ENCODE results near the gene AMT.
A peak's percentile ranks its signal among the peaks of the same experiment; 100 is the strongest.

Gene AMT

DNA sequence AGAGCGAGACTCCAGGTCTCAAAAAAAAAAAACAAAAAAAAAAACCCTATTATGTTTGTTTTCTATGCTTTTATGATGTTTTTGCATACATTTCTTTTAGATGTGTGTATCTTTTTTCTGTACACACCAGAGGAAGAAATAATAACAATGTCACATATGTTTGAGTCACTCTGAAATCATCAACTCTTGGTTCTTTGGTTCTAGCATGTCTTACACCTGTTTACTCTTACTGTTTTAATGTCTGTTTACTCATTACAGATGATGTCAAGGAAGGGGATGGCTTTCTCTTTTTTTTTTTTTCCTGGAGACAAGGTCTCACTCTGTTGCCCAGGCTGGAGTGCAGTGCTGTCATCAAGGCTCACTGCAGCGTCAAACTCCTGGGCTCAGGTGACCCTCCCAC, 34.6 kb downstream of the AMT start:
- DNase-seq (ENCODE audit: low spot score): no peak

DNA sequence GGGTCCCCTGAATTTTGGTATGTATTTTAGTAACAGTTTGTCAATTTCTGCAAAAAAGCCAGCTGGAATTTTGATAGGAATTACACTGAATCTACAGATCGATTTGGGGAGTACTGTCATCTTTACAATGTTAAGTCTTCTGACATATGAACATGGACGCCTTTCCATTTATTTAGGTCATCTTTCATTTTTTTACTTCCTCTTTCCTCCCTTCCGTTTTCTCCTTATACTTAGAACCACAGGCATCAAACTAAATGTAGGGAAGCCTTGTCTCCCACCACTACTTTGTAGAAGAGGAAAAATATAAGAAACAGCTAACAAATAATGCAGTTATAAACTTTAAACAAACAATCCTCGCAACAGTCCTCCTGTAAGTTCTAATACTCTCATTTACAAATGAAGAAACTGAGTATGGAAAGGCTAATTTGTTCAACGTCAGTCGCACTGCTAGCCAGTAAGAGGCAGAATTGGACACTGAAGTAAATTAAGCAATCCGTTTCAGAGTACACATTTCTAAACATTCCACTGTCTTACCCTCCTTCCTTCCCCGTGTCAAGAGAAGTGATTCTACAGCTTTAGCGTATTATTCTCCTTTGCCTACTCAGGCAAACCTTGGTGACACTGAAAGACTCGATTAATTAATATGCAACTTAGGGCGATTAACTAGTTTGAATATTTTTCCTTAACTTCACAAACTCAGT, 36.1 kb downstream of the AMT start:
- no peak for DNase-seq (ENCODE audit: low spot score)

DNA sequence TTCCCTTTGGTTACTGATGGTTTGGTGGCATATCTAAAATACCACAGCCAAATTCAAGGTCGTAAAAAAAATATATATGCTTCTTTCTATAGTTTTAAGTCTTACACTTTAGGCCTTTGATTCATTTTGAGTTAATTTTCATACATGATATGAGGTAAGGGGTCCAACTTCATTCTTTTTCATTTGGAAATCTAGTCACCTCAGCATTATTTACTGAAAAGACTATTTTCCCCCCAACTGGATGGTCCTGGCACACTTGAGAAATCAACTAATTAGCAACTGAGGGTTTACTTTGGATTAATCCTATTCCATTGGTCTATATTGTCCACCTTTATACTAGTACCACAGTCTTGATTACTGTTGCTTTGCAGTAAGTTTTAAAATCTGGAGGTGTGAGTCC, 36.7 kb downstream of the AMT start:
- no peak for DNase-seq (ENCODE audit: low spot score)

DNA sequence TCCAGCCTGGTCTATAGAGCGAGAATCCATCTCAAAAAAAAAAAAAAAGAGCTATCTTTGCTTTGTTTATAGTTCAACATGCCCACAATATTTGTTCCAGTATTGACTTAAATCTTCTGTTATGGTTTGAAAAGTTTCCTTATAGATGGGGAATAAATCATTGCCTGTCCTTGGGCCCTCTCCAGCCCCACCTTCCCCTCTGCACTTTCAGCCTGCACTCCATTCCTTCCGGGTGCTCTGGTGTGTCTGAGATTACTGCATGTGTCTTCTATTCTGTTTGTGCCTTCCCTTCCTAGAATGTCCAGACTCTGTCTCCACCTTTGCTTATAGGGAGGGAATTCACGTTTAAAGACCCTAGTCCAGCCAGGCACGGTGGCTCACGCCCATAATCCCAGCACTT, 38.9 kb downstream of the AMT start:
- no peak for DNase-seq (ENCODE audit: low spot score)

DNA sequence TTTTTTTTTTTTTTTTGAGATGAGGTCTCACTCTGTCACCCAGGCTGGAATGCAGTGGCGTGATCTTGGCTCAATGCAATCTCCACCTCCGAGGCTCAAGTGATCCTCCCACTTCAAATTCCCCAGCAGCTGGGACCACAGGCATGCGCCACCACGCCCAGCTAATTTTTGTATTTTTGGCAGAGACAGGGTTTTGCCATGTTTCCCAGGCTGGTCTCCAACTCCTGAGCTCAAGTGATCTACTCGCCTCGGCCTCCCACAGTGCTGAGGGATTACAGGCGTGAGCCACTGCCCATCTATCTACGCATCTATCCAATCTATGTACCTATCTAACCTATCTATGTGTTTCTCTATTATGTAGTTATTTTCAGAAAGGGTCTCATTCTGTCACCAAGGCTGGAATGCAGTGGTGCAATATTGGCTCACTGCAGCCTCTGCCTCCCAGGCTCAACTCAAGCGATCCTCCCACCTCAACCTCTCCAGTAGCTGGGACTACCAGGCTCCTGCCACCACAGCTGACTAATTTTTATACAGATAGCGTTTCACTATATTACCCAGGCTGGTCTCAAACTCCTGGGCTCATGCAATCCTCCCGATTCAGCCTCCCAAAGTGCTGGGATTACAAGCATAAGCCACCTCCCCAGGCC, 43.9 kb downstream of the AMT start:
- no peak for DNase-seq (ENCODE audit: low spot score)

DNA sequence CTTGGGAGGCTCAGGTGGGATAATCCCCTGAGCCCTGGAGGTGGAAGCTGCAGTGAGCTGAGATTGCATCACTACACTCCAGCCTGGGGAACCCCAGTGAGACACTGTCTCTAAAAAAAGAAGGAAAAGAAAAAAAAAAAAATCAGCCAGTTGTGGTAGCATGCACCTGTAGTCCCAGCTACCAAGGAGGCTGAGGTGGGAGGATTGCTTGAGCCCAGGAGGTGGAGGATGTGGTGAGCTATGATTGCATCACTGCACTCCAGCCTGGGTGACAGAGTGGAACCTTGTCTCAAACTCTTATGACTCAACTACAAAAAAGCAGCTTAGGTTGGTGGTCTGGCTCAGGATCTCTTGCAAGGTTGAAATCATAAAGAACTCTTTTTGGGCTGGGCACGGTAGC, 44.8 kb downstream of the AMT start:
- peak; percentile 16 for DNase-seq (ENCODE audit: low spot score)

DNA sequence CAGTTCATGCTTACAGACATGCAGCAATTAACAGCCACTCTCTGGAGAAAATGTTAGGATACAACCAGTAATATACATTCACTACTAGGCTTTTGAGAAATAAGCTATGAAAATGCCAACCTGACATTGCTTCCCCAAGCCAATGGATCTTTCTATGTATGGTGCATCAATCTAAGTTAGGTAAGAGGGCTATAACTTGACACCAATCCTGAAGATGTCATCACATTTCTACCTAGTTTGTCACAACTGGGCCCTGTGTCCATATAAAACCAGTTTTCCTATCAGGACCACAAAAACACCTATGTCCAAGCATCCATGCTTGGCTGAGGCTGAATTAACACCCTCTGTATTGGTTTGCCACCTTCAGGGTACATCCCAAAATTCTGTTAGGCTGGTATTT, 50.3 kb downstream of the AMT start:
- no peak for DNase-seq (ENCODE audit: low spot score)

DNA sequence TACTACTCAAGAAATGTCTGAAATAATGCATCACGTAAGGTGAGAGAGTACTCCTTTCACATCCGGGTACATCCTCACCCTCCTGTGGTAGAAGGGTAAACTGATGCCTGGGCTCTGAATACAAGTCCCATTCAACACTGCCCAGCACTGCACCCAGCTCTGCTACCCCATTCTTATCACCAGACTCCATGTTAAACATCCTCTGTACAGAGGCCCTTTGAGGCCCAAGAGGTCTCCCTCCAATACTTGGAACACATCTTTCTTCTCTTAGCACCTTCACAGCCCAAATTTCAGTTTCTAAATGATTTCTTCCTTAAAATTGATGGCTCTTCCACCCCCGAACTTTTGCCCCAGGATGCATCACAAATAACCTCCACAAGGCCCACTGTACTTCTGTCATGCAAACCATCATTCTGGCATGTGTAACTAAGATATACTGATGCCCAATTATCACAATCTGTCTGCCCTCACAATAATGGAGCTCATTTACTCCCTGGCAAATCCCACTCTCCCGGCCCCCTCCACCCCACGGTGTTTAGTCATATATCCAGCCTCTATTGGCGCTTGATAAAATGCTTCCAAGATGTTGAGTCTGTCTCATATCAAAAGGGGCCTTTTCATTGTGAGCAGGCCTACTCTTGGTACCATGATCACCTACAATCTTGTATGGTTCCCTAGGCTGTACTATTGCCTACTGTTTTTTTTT, 51.5 kb downstream of the AMT start:
- DNase-seq (ENCODE audit: low spot score): no peak
